H1 (cell line): Measurements from ENCODE around the gene F2RL2.

Experiments
- CHD2 ChIP-seq: IDR thresholded peaks from 2 replicates; pipeline ENCODE4 v1.6.1; 2012; ENCODE audit warnings: low read length, improper control_type of control experiment
- CTCF ChIP-seq, 3 experiments: IDR thresholded peaks; 1 replicate in 2 of 3; 2 replicates in 1 of 3; pipeline versions ENCODE4 v1.5.1 to v1.6.1; 2011; ENCODE audit warnings: low read length in 3 of 3, mild to moderate bottlenecking in 3 of 3, inconsistent platforms in 2 of 3, low read depth in 1 of 3, moderate library complexity in 1 of 3; ENCODE audit not compliant: insufficient read depth in 1 of 3; ENCODE audit errors: control extremely low read depth in 1 of 3
- GTF2F1 ChIP-seq: IDR thresholded peaks from 2 replicates; pipeline ENCODE4 v1.6.1; 2012; ENCODE audit warnings: low read depth, low read length, improper control_type of control experiment, borderline replicate concordance
- KDM1A ChIP-seq: fragments of 200-600, 300-600 bp; sonication (generic); IDR thresholded peaks from 2 replicates; pipeline ENCODE4 v1.7.1; 2016; ENCODE audit warnings: mild to moderate bottlenecking, low read length, borderline replicate concordance
- RFX5 ChIP-seq: IDR thresholded peaks from 2 replicates; pipeline ENCODE4 v1.6.1; 2011; ENCODE audit warnings: low read depth, low read length, improper control_type of control experiment, borderline replicate concordance
- SIN3A ChIP-seq, 2 experiments: IDR thresholded peaks in 1 of 2; conservative IDR thresholded peaks in 1 of 2; 2 replicates each; pipeline ENCODE4 v1.6.1; 2011 to 2012; ENCODE audit warnings: low read length in 2 of 2, improper control_type of control experiment in 1 of 2, low read depth in 1 of 2, mild to moderate bottlenecking in 1 of 2

GRCh38 chr5:76607353-76607871 is 15.8 kb downstream of the F2RL2 start:
- TF ChIP-seq CTCF (IDR thresholded peaks at IDR 0.05; ENCODE audit: control extremely low read depth in 1 of 3, insufficient read depth in 1 of 3, low read depth in 1 of 3, low read length in 3 of 3) (no peak), GTF2F1 (no peak), CHD2 (no peak), KDM1A (no peak), SIN3A (conservative IDR thresholded peaks at IDR 0.05 in 1 of 2, IDR thresholded peaks at IDR 0.05 in 1 of 2; ENCODE audit: low read depth in 1 of 2, low read length in 2 of 2) (no peak), RFX5 (no peak)
